Neural cell (in vitro differentiated cells): ENCODE results near the gene RPUSD2. TPM values are rescaled to one million over a fixed set of nuclear protein-coding genes. Genes with fewer than 3 reads are reported as not detected.
A peak's percentile ranks its signal among the peaks of the same experiment; 100 is the strongest.

Experiments used
- H2AFZ ChIP-seq: fragments of 200-600, 300-800 bp; sonication (generic), shearing (Covaris generic); 2 replicates; pipeline ENCODE4 v1.6.0; 2014; ENCODE audit warnings: low read depth, mild to moderate bottlenecking, antibody characterized with exemption, low read length, moderate library complexity
- H3F3A ChIP-seq: fragments of 200-600 bp; shearing (Covaris generic); 2 replicates; pipeline ENCODE4 v1.6.1; 2016; ENCODE audit warnings: mild to moderate bottlenecking, moderate library complexity, mixed read lengths, antibody characterized with exemption, low read length; ENCODE audit not compliant: insufficient read depth, poor library complexity, severe bottlenecking
- H3K27ac ChIP-seq: fragments of 200-600, 300-800 bp; sonication (generic), shearing (Covaris generic); 2 replicates; pipeline ENCODE4 v1.5.1; 2014; ENCODE audit warnings: mild to moderate bottlenecking, low read length, moderate library complexity
- H3K27me3 ChIP-seq: fragments of 300-800, 200-600 bp; sonication (generic), shearing (Covaris generic); 2 replicates; pipeline ENCODE4 v1.6.0; 2014; ENCODE audit warnings: mild to moderate bottlenecking, low read depth, low read length, moderate library complexity; ENCODE audit not compliant: insufficient read depth
- H3K36me3 ChIP-seq: fragments of 300-800, 200-600 bp; sonication (generic), shearing (Covaris generic); 2 replicates; pipeline ENCODE4 v1.5.1; 2014; ENCODE audit warnings: mild to moderate bottlenecking, antibody characterized with exemption, low read length, moderate library complexity; ENCODE audit not compliant: insufficient read depth
- H3K4me2 ChIP-seq: fragments of 300-800, 200-600 bp; sonication (generic), shearing (Covaris generic); 2 replicates; pipeline ENCODE4 v1.6.0; 2014; ENCODE audit warnings: mild to moderate bottlenecking, low read length
- H3K4me3 ChIP-seq: fragments of 300-800, 200-600 bp; sonication (generic), shearing (Covaris generic); 2 replicates; pipeline ENCODE4 v1.5.1; 2014; ENCODE audit warnings: mild to moderate bottlenecking, low read length, moderate library complexity
- H3K79me2 ChIP-seq: fragments of 200-600 bp; shearing (Covaris generic); replicated peaks from 2 replicates; pipeline ENCODE4 v1.6.0; 2014; ENCODE audit warnings: mild to moderate bottlenecking, low read length, moderate library complexity; ENCODE audit not compliant: insufficient read depth
- H3K9ac ChIP-seq: fragments of 300-800, 200-600 bp; sonication (generic), shearing (Covaris generic); 2 replicates; pipeline ENCODE4 v1.6.1; 2016; ENCODE audit warnings: mild to moderate bottlenecking, low read length, mixed read lengths
- H3K9me2 ChIP-seq: fragments of 200-600 bp; shearing (Covaris generic); 2 replicates; pipeline ENCODE4 v1.6.1; 2016; ENCODE audit warnings: mild to moderate bottlenecking, low read length, mixed read lengths; ENCODE audit not compliant: insufficient read depth
- H3K9me3 ChIP-seq: fragments of 200-600, 300-800 bp; sonication (generic), shearing (Covaris generic); 2 replicates; pipeline ENCODE4 v1.6.1; 2016; ENCODE audit warnings: mild to moderate bottlenecking, mixed run types, low read length, moderate library complexity, mixed read lengths
- H4K20me1 ChIP-seq: fragments of 200-600 bp; shearing (Covaris generic); 2 replicates; pipeline ENCODE4 v1.6.1; 2016; ENCODE audit warnings: mild to moderate bottlenecking, mixed run types; ENCODE audit not compliant: insufficient read depth
- EP300 ChIP-seq: fragments of 450-650 bp; conservative IDR thresholded peaks from 2 replicates; pipeline ENCODE4 v1.6.1; 2014; ENCODE audit warnings: antibody characterized with exemption, mild to moderate bottlenecking, moderate library complexity; ENCODE audit not compliant: poor library complexity, severe bottlenecking
- EZH2 ChIP-seq: fragments of 200-600, 300-800 bp; shearing (Covaris generic), sonication (generic); IDR thresholded peaks from 2 replicates; pipeline ENCODE4 v1.6.1; 2014; ENCODE audit warnings: antibody characterized with exemption, low read length, borderline replicate concordance, mild to moderate bottlenecking; ENCODE audit not compliant: insufficient read depth, poor library complexity, severe bottlenecking
- MXI1 ChIP-seq: fragments of 450-650 bp; conservative IDR thresholded peaks from 2 replicates; pipeline ENCODE4 v1.6.1; 2014; ENCODE audit warnings: antibody characterized with exemption, mild to moderate bottlenecking; ENCODE audit not compliant: poor library complexity, severe bottlenecking
- POLR2AphosphoS5 ChIP-seq: IDR thresholded peaks from 2 replicates; pipeline ENCODE4 v1.6.1; 2012
- RAD21 ChIP-seq: fragments of 450-650 bp; conservative IDR thresholded peaks from 2 replicates; pipeline ENCODE4 v1.6.1; 2014; ENCODE audit warnings: antibody characterized with exemption, mild to moderate bottlenecking, moderate library complexity
- SMC3 ChIP-seq: fragments of 450-650 bp; conservative IDR thresholded peaks from 2 replicates; pipeline ENCODE4 v1.6.1; 2014; ENCODE audit warnings: antibody characterized with exemption, mild to moderate bottlenecking, moderate library complexity; ENCODE audit not compliant: poor library complexity
- TAF1 ChIP-seq: IDR thresholded peaks from 2 replicates; pipeline ENCODE4 v1.6.1; 2012; ENCODE audit warnings: low read depth
- polyA plus RNA-seq: library from polyadenylated mRNA; depleted of rRNA; stranded (reverse); fragments of >200 nt; gene quantifications from 2 replicates; pipeline ENCODE4 v1.2.3, GENCODE V29; 2014
- TF ChIP-seq, protein P1 (sequence below): IDR thresholded peaks from 2 replicates; pipeline ENCODE4 v1.6.1; 2012; ENCODE audit warnings: borderline replicate concordance
- TF ChIP-seq, protein P2 (sequence below): fragments of 450-650 bp; IDR thresholded peaks from 2 replicates; pipeline ENCODE4 v1.5.1; 2014; ENCODE audit warnings: antibody characterized with exemption, mild to moderate bottlenecking, moderate library complexity; ENCODE audit not compliant: poor library complexity, severe bottlenecking

RPUSD2 gene
- polyA plus RNA-seq, 1 donor from 2014 or later = 13.2 TPM

DNA sequence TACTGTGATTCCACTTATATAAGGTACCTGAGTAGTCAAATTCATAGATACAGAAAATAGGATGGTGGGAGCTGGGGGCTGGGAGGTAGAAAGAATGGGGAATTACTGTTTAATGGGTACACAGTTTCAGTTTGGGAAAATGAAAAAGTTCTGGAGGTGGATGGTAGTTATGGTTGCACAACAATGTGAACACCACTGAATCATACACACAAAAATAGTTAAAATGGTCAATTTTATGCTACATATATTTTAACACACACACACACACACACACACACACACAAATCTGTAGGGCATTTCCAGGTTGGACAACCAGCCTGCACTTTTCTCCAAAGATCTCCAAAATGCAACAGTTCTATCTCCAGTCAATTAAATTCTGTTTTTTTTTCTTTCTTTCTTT lies 5.7 kb upstream of the RPUSD2 start:
- Histone ChIP-seq H3K9me3 (no peaks in the 10 kb centered on the region), H2AFZ (no peak overlapping the region), H3K9me2 (no peaks in the 10 kb centered on the region), H3K9ac (no peak overlapping the region), H3K27me3 (no peaks in the 10 kb centered on the region), H3K36me3 (no peaks in the 10 kb centered on the region), H3K4me2 (no peak overlapping the region), H3K4me3 (peak overlapping the region; percentile 73), H3K27ac (no peak overlapping the region), H3F3A (no peaks in the 10 kb centered on the region), H3K79me2 (no peaks in the 10 kb centered on the region), H4K20me1 (no peaks in the 10 kb centered on the region)
- TF ChIP-seq, protein P1, sequence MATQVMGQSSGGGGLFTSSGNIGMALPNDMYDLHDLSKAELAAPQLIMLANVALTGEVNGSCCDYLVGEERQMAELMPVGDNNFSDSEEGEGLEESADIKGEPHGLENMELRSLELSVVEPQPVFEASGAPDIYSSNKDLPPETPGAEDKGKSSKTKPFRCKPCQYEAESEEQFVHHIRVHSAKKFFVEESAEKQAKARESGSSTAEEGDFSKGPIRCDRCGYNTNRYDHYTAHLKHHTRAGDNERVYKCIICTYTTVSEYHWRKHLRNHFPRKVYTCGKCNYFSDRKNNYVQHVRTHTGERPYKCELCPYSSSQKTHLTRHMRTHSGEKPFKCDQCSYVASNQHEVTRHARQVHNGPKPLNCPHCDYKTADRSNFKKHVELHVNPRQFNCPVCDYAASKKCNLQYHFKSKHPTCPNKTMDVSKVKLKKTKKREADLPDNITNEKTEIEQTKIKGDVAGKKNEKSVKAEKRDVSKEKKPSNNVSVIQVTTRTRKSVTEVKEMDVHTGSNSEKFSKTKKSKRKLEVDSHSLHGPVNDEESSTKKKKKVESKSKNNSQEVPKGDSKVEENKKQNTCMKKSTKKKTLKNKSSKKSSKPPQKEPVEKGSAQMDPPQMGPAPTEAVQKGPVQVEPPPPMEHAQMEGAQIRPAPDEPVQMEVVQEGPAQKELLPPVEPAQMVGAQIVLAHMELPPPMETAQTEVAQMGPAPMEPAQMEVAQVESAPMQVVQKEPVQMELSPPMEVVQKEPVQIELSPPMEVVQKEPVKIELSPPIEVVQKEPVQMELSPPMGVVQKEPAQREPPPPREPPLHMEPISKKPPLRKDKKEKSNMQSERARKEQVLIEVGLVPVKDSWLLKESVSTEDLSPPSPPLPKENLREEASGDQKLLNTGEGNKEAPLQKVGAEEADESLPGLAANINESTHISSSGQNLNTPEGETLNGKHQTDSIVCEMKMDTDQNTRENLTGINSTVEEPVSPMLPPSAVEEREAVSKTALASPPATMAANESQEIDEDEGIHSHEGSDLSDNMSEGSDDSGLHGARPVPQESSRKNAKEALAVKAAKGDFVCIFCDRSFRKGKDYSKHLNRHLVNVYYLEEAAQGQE = no peak
- TF ChIP-seq EP300 (no peak), RAD21 (no peak), SMC3 (no peak), EZH2 (no peak), POLR2AphosphoS5 (no peak), MXI1 (no peak), TAF1 (no peak)
- TF ChIP-seq, protein P2, sequence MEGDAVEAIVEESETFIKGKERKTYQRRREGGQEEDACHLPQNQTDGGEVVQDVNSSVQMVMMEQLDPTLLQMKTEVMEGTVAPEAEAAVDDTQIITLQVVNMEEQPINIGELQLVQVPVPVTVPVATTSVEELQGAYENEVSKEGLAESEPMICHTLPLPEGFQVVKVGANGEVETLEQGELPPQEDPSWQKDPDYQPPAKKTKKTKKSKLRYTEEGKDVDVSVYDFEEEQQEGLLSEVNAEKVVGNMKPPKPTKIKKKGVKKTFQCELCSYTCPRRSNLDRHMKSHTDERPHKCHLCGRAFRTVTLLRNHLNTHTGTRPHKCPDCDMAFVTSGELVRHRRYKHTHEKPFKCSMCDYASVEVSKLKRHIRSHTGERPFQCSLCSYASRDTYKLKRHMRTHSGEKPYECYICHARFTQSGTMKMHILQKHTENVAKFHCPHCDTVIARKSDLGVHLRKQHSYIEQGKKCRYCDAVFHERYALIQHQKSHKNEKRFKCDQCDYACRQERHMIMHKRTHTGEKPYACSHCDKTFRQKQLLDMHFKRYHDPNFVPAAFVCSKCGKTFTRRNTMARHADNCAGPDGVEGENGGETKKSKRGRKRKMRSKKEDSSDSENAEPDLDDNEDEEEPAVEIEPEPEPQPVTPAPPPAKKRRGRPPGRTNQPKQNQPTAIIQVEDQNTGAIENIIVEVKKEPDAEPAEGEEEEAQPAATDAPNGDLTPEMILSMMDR = no peak

DNA sequence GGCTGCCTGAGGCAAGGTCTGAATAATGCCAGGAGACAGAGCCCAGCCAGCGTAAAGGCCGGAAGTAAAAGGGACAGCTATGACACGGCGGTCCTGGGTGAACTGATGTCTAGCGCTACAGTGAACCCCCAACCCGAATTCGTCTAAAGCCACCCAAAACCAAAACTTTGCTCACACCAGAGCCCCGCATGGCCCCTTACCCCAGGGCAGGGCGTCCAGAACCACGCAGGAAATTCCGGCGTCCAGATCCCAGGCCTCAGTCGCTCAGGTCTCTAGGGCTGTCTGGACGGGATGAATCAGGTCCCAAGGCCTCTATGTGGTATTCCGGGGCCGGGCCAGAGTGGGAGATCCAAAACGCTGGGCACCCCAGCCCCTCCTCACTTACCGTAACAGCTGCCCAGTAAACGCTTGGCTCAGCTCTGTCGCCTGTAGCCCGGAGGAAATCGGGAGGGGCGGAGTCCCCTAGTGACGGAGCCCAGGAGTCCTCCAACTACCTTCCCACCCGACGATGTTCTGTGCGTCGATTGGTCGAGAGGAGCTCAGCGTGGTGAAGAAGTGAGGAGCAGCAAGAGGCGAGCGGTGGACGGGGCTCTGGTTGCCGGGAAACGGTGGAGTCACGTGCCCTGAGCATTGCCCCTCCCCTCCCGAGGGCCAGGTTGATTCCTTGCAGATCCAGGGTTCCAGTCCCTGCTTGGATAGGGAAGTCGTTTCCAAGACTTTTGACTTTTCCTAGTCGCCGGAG lies 4.3 kb upstream of the RPUSD2 start, which contains the start of gene CCDC32:
TSS of gene CCDC32 (minus strand) at position 452 of the 742 bp plus-strand sequence. CDS start 2,027 bp downstream, outside the sequence.
- Histone ChIP-seq H3K4me3 (peak within 1 kb of the TSS; percentile 73), H3K36me3 (no peaks in the 10 kb centered on the region), H3K9ac (peak within 1 kb of the TSS; percentile 76), H3K27me3 (no peaks in the 10 kb centered on the region), H3K79me2 (no peaks in the 10 kb centered on the region), H4K20me1 (no peaks in the 10 kb centered on the region), H2AFZ (peak within 1 kb of the TSS; percentile 74), H3K4me2 (peak within 1 kb of the TSS; percentile 90), H3K27ac (peak within 1 kb of the TSS; percentile 72), H3K9me2 (no peaks in the 10 kb centered on the region), H3F3A (no peaks in the 10 kb centered on the region), H3K9me3 (no peaks in the 10 kb centered on the region)
- TF ChIP-seq SMC3 (peak; percentile 45), EP300 (peak; percentile 15), TAF1 (peak; percentile 52), MXI1 (peak; percentile 66), RAD21 (peak; percentile 47), POLR2AphosphoS5 (peak; percentile 82), EZH2 (no peak)
- TF ChIP-seq, protein P2 = no peak
- TF ChIP-seq, protein P1 = peak; percentile 64
